ENCODE measurements around the gene SRSF6.

DNA sequence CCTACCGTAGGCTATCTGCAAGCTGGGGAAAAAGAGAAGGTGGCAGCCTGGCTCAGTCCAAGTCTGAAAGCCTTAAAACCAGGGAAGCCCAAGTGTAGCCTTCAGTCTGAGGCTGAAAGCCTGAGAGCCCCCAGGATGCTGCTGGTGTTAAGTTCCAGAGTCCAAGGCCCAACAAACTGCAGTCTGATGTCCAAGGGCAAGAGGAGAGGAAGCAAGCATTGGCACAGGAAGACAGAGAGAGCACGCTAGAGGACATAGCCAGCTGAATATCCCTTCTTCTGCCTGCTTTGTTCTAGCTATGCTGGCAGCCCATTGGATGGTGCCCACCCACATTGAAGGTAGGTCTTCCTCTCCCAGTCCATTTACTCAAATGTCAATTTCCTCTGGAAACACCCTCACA lies 37.7 kb downstream of the SRSF6 start:
- TF ChIP-seq POLR2AphosphoS5 (IDR thresholded peaks at IDR 0.05; ENCODE audit: low read depth, low read length), result no peak
- no peak for TF ChIP-seq POLR2A (IDR thresholded peaks at IDR 0.05; ENCODE audit: low read depth, low read length)
- TF ChIP-seq TAF1 (IDR thresholded peaks at IDR 0.05; ENCODE audit: borderline replicate concordance, low read depth, low read length), result no peak

Data from GM12892 (cell line).